Activated B cell treated with CpG ODN at 0.5 μM for 24 hours (primary cell): ENCODE measurements around the gene SLC9A9. TPM values are rescaled to one million over a fixed set of nuclear protein-coding genes. Genes with fewer than 3 reads are reported as not detected.

Experiments
- ATAC-seq: fragments of 200-7000 bp; cut with Tn5 transposase; one replicate; pipeline ENCODE4 v1.10.0; 2021; ENCODE audit warnings: low read depth, mild to moderate bottlenecking, moderate library complexity
- CTCF ChIA-PET: fragments of 350-600 bp; sonication (Branson Sonifier 250); formaldehyde crosslinking; loops from one replicate; lab custom pipeline; 2021; ENCODE audit warnings: antibody characterized with exemption; lab: Charles Lee
- POLR2A ChIA-PET: fragments of 350-600 bp; sonication (Branson Sonifier 250); formaldehyde crosslinking; loops from one replicate; lab custom pipeline; 2021; ENCODE audit warnings: antibody characterized with exemption; lab: Charles Lee
- DNase-seq: peaks from one replicate; pipeline ENCODE4 v3.0.0; 2022
- H3K27ac Mint-ChIP-seq: one replicate; pipeline ENCODE4 v1.8.0; 2020; ENCODE audit warnings: mixed read lengths
- H3K27me3 Mint-ChIP-seq: one replicate; pipeline ENCODE4 v1.8.0; 2021; ENCODE audit warnings: mixed read lengths
- H3K36me3 Mint-ChIP-seq: one replicate; pipeline ENCODE4 v1.8.0; 2021; ENCODE audit warnings: low read depth, mixed read lengths
- H3K4me1 Mint-ChIP-seq: one replicate; pipeline ENCODE4 v1.8.0; 2021; ENCODE audit warnings: mixed read lengths
- H3K4me3 Mint-ChIP-seq: one replicate; pipeline ENCODE4 v1.8.0; 2020; ENCODE audit warnings: mild to moderate bottlenecking, mixed read lengths
- H3K9me3 Mint-ChIP-seq: one replicate; pipeline ENCODE4 v1.8.0; 2020; ENCODE audit warnings: mixed read lengths
- CTCF ChIP-seq: fragments of 200-600 bp; IDR thresholded peaks from one replicate; pipeline ENCODE4 v1.8.0; 2022; ENCODE audit warnings: antibody characterized with exemption, mild to moderate bottlenecking
- intact Hi-C: fragments of 100-400 bp; cut with micrococcal nuclease; formaldehyde crosslinking; loops from one replicate; pipeline ENCODE4 v1.15.1; 2024
- total RNA-seq: library from RNA; stranded (reverse); gene quantifications from 2 replicates; pipeline ENCODE4 v1.2.3, GENCODE V29; 2022

SLC9A9 gene
- total RNA-seq, 1 donor from 2014 or later: 9.4 TPM

DNA sequence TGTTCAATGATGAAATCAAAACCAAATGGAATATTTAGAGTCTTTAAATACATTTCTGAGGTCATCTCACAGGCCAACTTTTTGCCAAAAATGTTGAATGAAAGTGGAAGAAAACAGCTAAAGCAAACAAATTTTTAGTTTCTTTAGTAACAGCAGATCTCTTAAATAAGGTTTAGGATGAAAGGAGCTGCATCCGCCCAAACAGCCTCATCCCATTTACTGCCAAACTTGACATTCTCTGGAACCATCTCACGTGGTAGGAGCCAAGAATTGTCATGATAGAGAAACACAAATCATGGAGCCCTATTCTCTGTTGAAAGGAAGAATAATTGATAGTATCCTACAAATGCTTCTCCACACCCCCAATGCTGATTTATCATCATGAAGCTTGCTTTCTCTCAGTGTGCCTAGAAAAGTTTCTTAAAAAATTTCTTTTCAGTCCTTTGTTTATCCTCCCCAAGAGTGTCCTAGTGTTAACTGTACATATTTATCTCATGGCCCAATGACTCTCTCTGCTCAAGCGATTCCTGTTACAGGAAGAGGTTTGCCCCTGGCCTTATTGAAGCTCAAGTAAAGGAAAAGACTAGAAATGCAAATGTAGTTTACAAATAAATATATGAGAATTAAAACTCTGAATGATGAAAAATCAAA, 23.4 kb downstream of the SLC9A9 start:
- Mint-ChIP-seq H3K9me3 (peaks cover 3% of the 10 kb centered on the region), H3K27me3 (no peaks in the 10 kb centered on the region), H3K4me3 (no peak overlapping the region), H3K27ac (peak overlapping the region; percentile 15), H3K36me3 (no peaks in the 10 kb centered on the region), H3K4me1 (peaks cover 37% of the 10 kb centered on the region)
- no peak for DNase-seq
- CTCF ChIA-PET: interaction anchor here (1.3 kb wide), 1 partner anchor 49 kb away, joined by 3 read pairs; no protein-coding TSS in a partner anchor
- intact Hi-C loops: no loop called here
- TF ChIP-seq CTCF: no peak
- no peak for ATAC-seq
- POLR2A ChIA-PET: interaction anchor here (1.0 to 1.2 kb wide), 2 partner anchors 15 to 147 kb away, joined by 3 to 7 read pairs; partner anchors contain the start of gene DIPK2A

- Mint-ChIP-seq H3K4me1 (peaks cover 37% of the 10 kb centered on the region), H3K9me3 (peaks cover 3% of the 10 kb centered on the region), H3K4me3 (no peak overlapping the region), H3K36me3 (no peaks in the 10 kb centered on the region), H3K27me3 (no peaks in the 10 kb centered on the region), H3K27ac (no peak overlapping the region)
- ChIA-PET POLR2A (interaction anchor here (0.6 kb wide), 1 partner anchor 70 kb away, joined by 7 read pairs; no protein-coding TSS in a partner anchor), CTCF (no interaction called here)
- intact Hi-C loops: no loop called here
- no peak for DNase-seq
- no peak for TF ChIP-seq CTCF
- ATAC-seq: no peak
These were observed 25.5 kb downstream of the SLC9A9 start for GRCh38 chr3:143822798-143823197.

DNA sequence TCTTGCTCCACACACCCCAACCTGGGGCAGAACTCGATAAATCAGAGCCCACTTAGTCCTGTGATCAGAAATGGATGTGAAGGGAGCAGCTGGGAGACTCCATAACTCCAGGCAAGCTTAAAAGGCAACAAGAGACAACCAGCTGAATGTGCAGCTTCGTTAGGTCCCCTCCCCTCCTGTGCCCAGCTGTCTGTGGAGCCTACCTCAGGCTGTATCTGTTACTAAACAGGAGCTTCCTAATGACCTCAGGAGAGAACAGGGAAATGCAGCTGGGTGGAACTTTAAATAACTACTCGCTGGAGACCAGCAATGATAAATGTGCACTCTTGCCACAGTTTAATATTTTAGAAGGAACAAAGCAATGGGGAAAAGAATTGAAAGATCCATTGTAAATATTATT, 25.9 kb downstream of the SLC9A9 start:
- CTCF ChIA-PET: no interaction called here
- Mint-ChIP-seq H3K36me3 (no peaks in the 10 kb centered on the region), H3K27me3 (no peaks in the 10 kb centered on the region), H3K9me3 (peaks cover 3% of the 10 kb centered on the region), H3K27ac (no peak overlapping the region), H3K4me3 (no peak overlapping the region), H3K4me1 (peaks cover 37% of the 10 kb centered on the region)
- intact Hi-C loops: no loop called here
- no peak for ATAC-seq
- POLR2A ChIA-PET: interaction anchor here (0.6 kb wide), 1 partner anchor 70 kb away, joined by 7 read pairs; no protein-coding TSS in a partner anchor
- no peak for TF ChIP-seq CTCF
- no peak for DNase-seq

GRCh38 chr3:143821862-143822261, 26.4 kb downstream of the SLC9A9 start:
- no peak for TF ChIP-seq CTCF
- no peak for DNase-seq
- intact Hi-C loops: no loop called here
- no peak for ATAC-seq
- Mint-ChIP-seq H3K4me3 (no peak overlapping the region), H3K36me3 (no peaks in the 10 kb centered on the region), H3K27ac (no peak overlapping the region), H3K9me3 (peaks cover 3% of the 10 kb centered on the region), H3K4me1 (peaks cover 36% of the 10 kb centered on the region), H3K27me3 (no peaks in the 10 kb centered on the region)
- ChIA-PET CTCF (no interaction called here), POLR2A (interaction anchor here (0.6 kb wide), 1 partner anchor 10 kb away, joined by 3 read pairs; no protein-coding TSS in a partner anchor)

DNA sequence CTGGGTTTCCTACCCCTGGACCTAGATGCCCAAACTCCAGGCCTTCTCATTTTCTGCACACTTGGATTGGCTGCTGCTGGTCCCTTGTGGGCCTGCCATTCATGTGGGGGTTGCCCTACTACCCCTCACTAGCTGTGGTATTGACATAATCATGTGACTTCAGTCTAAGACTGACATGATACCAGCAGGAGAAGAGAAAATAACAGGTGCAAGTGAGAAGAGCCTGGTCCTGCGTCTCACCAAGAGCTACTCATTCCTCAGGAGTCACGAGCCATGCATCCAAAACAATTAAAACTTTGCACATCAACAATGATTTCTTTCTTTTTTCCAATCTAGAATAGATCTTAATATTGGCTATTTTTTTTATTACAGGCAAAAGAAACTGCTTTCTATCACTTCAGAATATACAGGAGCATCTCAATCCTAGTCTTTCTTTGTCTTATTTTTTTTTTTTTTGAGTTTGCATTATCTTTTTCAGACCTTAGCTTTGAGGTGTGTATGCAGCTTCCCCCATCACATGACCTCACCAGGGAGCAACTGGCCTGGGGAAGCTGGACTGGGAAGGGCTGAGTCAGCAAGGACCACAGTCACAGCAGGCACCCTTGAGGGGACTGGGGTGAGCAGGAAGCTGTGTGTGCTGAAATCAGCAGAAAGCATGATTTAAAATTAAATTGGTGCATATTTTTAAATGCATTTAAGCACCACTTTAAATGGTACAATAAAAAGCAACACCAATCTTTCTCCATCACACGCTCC, 27.6 kb downstream of the SLC9A9 start:
- no peaks in the 10 kb centered on the region for H3K9me3 Mint-ChIP-seq
- no peaks in the 10 kb centered on the region for H3K36me3 Mint-ChIP-seq
- H3K4me1 Mint-ChIP-seq: peaks cover 24% of the 10 kb centered on the region
- POLR2A ChIA-PET: no interaction called here
- CTCF ChIA-PET: interaction anchor here (0.6 kb wide), 1 partner anchor 1347 kb away, joined by 5 read pairs; no protein-coding TSS in a partner anchor
- H3K27me3 Mint-ChIP-seq: no peaks in the 10 kb centered on the region
- H3K27ac Mint-ChIP-seq: no peak overlapping the region
- no peak for ATAC-seq
- intact Hi-C loops: no loop called here
- no peak for TF ChIP-seq CTCF
- no peak for DNase-seq
- H3K4me3 Mint-ChIP-seq: no peak overlapping the region
